CMK (cell line): ENCODE data around the gene SPHK1.

ENCODE experiments used
- DNase-seq: peaks from one replicate; pipeline ENCODE4 v3.0.0-alpha.2; 2010; ENCODE audit warnings: low read depth

SPHK1 gene

GRCh38 chr17:76433693-76434092 is 49.3 kb downstream of the SPHK1 start:
- DNase-seq = no peak

DNA sequence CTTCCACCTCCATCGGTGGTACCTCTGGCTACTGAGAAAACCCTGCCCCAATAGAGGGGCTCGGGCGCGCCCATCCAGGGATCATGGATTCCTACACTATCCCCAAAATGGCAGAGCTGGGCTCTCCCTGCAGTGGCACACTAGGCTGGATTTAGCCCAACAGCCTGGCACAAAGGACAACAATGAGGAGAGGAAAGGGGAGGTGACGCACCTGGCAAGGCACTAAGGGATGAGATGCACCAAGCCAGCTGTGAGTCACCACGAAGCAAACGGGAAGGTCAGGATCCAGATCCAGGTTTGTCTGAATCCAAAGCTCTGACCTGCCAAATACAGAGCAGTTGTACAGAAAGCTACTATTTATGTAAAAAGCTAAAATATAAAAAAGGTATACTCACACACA is 50.5 kb downstream of the SPHK1 start:
- no peak for DNase-seq

DNA sequence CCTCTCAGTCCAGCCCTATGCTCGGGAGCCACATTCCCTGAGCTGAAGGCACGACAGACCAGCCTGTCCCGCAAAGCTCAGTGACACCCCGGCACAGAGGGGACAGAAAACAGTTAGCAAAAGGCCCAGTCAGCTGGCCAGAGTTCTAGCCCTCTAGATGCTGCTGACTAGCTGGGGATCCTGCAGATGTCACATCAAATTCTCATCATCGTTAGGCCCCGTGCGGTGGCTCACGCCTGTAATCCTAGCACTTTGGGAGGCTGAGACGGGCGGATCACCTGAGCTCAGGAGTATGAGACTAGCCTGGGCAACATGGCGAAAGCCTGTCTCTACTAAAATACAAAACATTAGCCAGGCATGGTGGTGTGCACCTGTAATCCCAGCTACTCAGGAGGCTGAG is 51.3 kb downstream of the SPHK1 start:
- DNase-seq = no peak
